ENCODE results near the gene PRAMEF1.
"Not testable (repeated sequence)": the region's sequence is repeated elsewhere in the genome, so short reads cannot be mapped to it uniquely, and the experiment has no call there.

Gene PRAMEF1

DNA sequence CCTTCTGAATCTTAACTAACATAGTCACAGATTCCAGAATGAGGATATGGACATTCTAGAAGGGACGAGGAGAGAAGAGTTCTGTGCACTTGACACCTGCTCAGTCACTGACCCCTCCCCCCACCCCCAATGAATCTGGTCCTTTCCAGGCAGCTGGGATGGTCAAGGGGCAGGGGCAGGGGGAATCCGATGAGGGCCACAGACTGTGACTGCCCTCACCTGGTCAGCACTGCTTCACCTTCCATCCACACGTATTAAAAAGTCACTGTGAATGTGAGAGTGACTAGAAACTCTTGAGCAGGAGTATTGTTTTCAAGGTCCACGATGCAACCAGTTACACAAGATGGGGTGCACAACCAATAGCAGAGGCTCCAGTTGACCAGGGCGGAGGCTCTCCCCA lies 27.2 kb upstream of the PRAMEF1 start:
- DNase-seq (ENCODE audit: low read depth in 1 of 2, low spot score in 1 of 2), result no peak
- TF ChIP-seq JUND (IDR thresholded peaks at IDR 0.05; ENCODE audit: low read depth), result no peak
- in situ Hi-C loops (cut with HindIII; ENCODE audit: low pct_unique_long_range_greater_than_20kb, low sequenced_read_pairs), result no loop called here

GRCh38 chr1:12769031-12769430 lies 22.2 kb upstream of the PRAMEF1 start:
- TF ChIP-seq JUND (IDR thresholded peaks at IDR 0.05; ENCODE audit: low read depth), result no peak
- DNase-seq (ENCODE audit: low read depth in 1 of 2, low spot score in 1 of 2), result no peak
- in situ Hi-C loops (cut with HindIII; ENCODE audit: low pct_unique_long_range_greater_than_20kb, low sequenced_read_pairs), result no loop called here

GRCh38 chr1:12769976-12770505 lies 21.2 kb upstream of the PRAMEF1 start:
- no peak for TF ChIP-seq JUND (IDR thresholded peaks at IDR 0.05; ENCODE audit: low read depth)
- in situ Hi-C loops (cut with HindIII; ENCODE audit: low pct_unique_long_range_greater_than_20kb, low sequenced_read_pairs), result no loop called here
- no peak for DNase-seq (ENCODE audit: low read depth in 1 of 2, low spot score in 1 of 2)

- in situ Hi-C loops (cut with HindIII; ENCODE audit: low pct_unique_long_range_greater_than_20kb, low sequenced_read_pairs), result no loop called here
- TF ChIP-seq JUND (IDR thresholded peaks at IDR 0.05; ENCODE audit: low read depth), result no peak
- no peak for DNase-seq (ENCODE audit: low read depth in 1 of 2, low spot score in 1 of 2)
These were observed 20.6 kb upstream of the PRAMEF1 start for GRCh38 chr1:12770620-12771019.

DNA sequence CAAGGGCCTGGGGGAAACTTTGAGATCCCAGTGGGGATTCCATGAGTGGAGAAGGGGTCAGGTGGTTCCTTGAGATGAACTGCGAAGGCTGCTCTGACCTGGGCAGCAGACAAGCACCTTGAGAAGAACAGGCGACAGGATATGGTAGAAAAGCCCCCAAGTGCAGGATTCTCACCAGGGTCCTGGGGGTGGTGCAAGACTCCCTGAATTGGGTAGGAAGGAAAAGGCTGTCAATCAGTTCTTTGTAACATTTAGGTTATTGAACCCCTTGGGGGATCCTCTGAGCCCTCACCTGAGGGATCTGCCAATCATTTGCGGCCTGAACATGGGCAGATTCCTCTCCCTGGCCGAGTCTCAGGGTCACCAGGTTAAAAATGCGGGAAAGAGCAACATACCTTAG lies 20.0 kb upstream of the PRAMEF1 start:
- no peak for DNase-seq (ENCODE audit: low read depth in 1 of 2, low spot score in 1 of 2)
- TF ChIP-seq JUND (IDR thresholded peaks at IDR 0.05; ENCODE audit: low read depth), result no peak
- in situ Hi-C loops (cut with HindIII; ENCODE audit: low pct_unique_long_range_greater_than_20kb, low sequenced_read_pairs), result no loop called here

GRCh38 chr1:12772520-12772919 lies 18.7 kb upstream of the PRAMEF1 start:
- TF ChIP-seq JUND (IDR thresholded peaks at IDR 0.05; ENCODE audit: low read depth), result no peak
- in situ Hi-C loops (cut with HindIII; ENCODE audit: low pct_unique_long_range_greater_than_20kb, low sequenced_read_pairs), result no loop called here
- DNase-seq (ENCODE audit: low read depth in 1 of 2, low spot score in 1 of 2), result no peak

- in situ Hi-C loops (cut with HindIII; ENCODE audit: low pct_unique_long_range_greater_than_20kb, low sequenced_read_pairs), result no loop called here
- no peak for TF ChIP-seq JUND (IDR thresholded peaks at IDR 0.05; ENCODE audit: low read depth)
- no peak for DNase-seq (ENCODE audit: low read depth in 1 of 2, low spot score in 1 of 2)
These were observed 17.8 kb upstream of the PRAMEF1 start, which contains the start of gene PRAMEF12 for GRCh38 chr1:12773438-12773837. TSS of gene PRAMEF12 (plus strand) at chr1:12773738. CDS start at chr1:12774868, 1,130 bp downstream.

DNA sequence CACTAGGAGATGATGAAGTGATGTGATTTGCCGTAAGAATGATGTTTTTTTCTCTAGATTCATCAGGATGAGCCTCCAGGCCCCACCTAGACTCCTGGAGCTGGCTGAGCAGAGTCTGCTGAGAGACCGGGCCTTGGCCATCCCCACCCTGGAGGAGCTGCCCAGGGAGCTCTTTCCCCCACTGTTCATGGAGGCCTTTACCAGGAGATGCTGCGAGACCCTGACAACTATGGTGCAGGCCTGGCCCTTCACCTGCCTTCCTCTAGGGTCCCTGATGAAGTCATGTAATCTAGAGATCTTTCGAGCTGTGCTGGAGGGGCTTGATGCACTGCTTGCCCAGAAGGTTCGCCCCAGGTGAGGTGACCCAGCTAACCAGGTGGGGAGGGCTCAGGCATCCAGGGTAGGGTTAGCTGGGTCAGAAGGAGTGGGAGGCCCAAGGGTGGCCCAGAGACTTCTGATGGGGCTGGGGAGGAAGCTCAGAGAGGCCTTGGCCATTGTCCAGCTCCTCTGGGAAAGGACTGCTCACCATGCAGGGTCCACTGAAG lies 16.3 kb upstream of the PRAMEF1 start:
- in situ Hi-C loops (cut with HindIII; ENCODE audit: low pct_unique_long_range_greater_than_20kb, low sequenced_read_pairs), result no loop called here
- TF ChIP-seq JUND (IDR thresholded peaks at IDR 0.05; ENCODE audit: low read depth), result no peak
- no peak for DNase-seq (ENCODE audit: low read depth in 1 of 2, low spot score in 1 of 2)

DNA sequence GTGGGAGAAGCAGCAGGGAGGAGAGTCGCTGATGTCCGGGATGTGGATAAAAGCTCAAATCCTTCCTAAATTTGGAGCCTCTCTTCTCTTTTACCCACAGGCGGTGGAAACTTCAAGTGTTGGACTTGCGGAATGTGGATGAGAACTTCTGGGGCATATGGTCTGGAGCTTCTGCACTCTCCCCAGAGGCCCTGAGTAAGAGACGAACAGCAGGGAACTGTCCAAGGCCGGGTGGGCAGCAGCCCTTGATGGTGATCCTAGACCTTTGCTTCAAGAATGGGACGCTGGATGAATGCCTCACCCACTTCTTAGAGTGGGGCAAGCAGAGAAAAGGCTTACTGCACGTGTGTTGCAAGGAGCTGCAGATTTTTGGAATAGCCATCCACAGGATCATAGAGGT lies 15.8 kb upstream of the PRAMEF1 start:
- in situ Hi-C loops (cut with HindIII; ENCODE audit: low pct_unique_long_range_greater_than_20kb, low sequenced_read_pairs), result no loop called here
- no peak for DNase-seq (ENCODE audit: low read depth in 1 of 2, low spot score in 1 of 2)
- no peak for TF ChIP-seq JUND (IDR thresholded peaks at IDR 0.05; ENCODE audit: low read depth)

DNA sequence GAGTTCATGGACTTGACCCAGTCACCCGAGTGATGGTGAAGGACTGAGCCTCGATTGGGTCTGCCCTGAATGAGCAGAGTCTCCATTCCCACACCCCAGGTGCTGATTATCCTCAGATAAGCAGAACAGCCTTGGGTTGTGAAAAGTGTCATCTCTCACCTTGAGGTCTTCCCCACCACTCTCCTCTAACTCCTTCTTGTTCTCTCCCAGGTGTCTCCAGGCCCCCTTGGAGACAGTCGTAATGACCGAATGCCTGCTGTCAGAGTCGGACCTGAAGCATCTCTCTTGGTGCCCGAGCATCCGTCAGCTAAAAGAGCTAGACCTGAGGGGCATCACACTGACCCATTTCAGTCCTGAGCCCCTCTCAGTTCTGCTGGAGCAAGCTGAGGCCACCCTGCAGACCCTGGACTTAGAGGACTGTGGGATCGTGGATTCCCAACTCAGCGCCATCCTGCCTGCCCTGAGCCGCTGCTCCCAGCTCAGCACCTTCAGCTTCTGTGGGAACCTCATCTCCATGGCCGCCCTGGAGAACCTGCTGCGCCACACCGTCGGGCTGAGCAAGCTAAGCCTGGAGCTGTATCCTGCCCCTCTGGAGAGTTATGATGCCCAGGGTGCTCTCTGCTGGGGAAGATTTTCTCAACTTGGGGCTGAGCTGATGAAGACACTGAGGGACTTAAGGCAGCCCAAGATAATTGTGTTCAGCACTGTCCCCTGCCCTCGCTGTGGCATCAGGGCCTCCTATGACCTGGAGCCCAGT lies 14.2 kb upstream of the PRAMEF1 start:
- in situ Hi-C loops (cut with HindIII; ENCODE audit: low pct_unique_long_range_greater_than_20kb, low sequenced_read_pairs), result no loop called here
- DNase-seq (ENCODE audit: low read depth in 1 of 2, low spot score in 1 of 2), result no peak
- TF ChIP-seq JUND (IDR thresholded peaks at IDR 0.05; ENCODE audit: low read depth), result no peak

GRCh38 chr1:12778061-12778460 lies 13.1 kb upstream of the PRAMEF1 start:
- TF ChIP-seq JUND (IDR thresholded peaks at IDR 0.05; ENCODE audit: low read depth), result no peak
- in situ Hi-C loops (cut with HindIII; ENCODE audit: low pct_unique_long_range_greater_than_20kb, low sequenced_read_pairs), result no loop called here
- DNase-seq (ENCODE audit: low read depth in 1 of 2, low spot score in 1 of 2), result no peak

DNA sequence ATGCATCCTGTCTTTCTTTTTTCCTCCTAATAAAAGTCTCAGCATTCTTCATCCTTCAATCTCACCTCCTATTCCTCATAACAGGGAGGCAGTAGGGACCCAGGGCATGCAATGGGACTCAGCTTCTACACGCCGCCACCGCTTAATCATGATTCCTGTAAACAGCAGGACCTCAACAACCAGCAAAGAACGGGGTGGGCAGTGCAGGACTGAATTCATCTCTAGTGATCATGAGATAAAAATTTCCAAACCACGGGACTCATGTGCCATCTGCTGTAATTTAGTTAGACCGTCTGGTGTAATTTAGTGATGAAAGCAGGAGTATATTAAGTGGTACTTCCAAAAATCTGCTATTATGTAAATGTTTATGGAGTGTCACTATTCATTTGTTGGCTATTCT lies 12.3 kb upstream of the PRAMEF1 start:
- DNase-seq (ENCODE audit: low read depth in 1 of 2, low spot score in 1 of 2), result no peak
- in situ Hi-C loops (cut with HindIII; ENCODE audit: low pct_unique_long_range_greater_than_20kb, low sequenced_read_pairs), result no loop called here
- TF ChIP-seq JUND (IDR thresholded peaks at IDR 0.05; ENCODE audit: low read depth), result no peak

DNA sequence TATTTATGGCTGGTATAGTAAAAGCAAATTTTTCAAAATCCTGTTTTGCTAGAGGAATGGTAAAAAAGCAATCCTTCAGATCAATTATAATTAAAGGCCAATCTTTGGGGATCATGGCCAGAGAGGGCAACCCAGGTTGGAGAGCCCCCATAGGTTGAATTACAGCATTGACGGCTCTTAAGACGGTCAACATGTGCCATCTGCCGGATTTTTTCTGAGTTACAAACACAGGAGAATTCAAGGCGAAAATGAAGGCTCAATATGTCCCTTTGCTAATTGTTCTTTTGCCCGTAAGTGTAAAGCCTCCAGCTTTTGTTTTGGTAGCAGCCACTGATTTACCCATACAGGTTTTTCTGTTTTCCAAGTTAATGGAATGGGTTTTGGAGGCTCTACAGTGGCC lies 9.7 kb upstream of the PRAMEF1 start:
- DNase-seq (ENCODE audit: low read depth in 1 of 2, low spot score in 1 of 2); in situ Hi-C loops (cut with HindIII; ENCODE audit: low pct_unique_long_range_greater_than_20kb, low sequenced_read_pairs): not testable (repeated sequence)

- peak in 1 of 2 experiments; percentile 45 for DNase-seq (ENCODE audit: low read depth in 1 of 2, low spot score in 1 of 2)
- in situ Hi-C loops (cut with HindIII; ENCODE audit: low pct_unique_long_range_greater_than_20kb, low sequenced_read_pairs), result not testable (repeated sequence)
These were observed 7.4 kb upstream of the PRAMEF1 start for GRCh38 chr1:12783783-12784182.

- in situ Hi-C loops (cut with HindIII; ENCODE audit: low pct_unique_long_range_greater_than_20kb, low sequenced_read_pairs); DNase-seq (ENCODE audit: low read depth in 1 of 2, low spot score in 1 of 2): not testable (repeated sequence)
These were observed 6.5 kb upstream of the PRAMEF1 start for GRCh38 chr1:12784729-12785128.

All from T47D (cell line).